Stimulated activated CD4-positive, alpha-beta T cell treated with anti-CD3 and anti-CD28 coated beads, TNF-alpha, amount 100 ng/mL, for 1 hour (primary cell): ENCODE results near the gene TMEM52.

ENCODE experiments used
- DNase-seq, 3 donors: peaks; one replicate each; pipeline ENCODE4 v3.0.0-alpha.2; 2020; ENCODE audit warnings: low read depth in 3 of 3, low spot score in 1 of 3

Gene TMEM52

DNA sequence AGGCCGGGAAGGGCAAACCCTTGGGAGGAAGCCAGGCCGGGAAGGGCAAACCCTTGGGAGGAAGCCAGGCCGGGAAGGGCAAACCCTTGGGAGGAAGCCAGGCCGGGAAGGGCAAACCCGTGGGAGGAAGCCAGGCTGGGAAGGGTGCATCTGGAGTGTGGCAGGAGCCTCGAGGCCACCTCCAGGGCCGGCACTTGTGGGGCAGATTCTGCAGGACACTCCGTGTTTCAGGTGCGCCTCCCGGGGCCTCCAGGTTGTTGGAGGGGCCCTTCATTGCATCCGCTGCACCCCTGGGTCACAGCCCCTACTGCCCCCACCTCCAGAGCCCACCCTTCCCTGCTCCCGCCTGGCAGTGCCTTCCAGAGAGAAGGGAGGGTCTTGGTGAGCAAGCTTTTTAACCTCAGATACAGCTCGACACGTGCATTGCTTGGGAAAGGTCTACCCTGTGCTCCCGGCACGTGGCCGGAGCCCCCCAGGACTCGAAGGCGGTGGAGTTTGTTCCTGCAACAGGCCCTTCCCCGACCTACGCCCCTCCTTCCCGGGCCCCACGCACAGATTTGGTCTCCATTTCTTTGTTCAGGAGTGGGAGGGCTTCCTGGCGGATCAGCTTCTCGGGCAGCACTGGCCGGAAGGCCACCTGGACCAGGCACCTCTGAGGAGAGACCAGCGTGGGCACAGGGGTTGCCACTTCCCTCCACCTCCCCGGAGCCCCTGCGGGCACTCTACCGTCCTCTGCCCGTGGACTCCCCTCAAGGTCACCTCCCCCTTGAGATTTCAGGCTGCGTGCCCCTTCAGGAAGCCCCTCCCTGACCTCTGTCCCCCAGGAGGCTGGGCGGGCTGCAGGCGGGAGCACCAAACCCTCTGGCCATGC is 9.4 kb upstream of the TMEM52 start:
- DNase-seq: no peak

DNA sequence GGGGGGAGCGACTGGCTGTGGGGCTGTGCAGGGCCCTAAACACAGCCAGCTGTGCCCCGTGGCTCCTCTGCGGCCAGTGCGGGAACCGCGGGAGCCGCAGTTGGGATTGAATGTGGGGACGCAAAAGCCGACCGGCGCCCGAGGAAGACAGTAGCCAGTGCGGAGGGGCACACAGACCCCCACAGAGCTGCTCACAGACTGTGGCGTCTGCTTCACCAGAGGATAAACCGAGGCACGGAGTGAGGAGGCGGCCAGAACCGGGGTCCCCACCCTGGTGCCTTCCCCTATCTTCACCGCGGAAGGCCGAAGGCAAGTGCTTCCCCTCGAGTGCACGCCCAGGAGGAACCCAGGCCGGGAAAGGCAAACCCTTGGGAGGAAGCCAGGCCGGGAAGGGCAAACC is 8.7 kb upstream of the TMEM52 start:
- DNase-seq: no peak

DNA sequence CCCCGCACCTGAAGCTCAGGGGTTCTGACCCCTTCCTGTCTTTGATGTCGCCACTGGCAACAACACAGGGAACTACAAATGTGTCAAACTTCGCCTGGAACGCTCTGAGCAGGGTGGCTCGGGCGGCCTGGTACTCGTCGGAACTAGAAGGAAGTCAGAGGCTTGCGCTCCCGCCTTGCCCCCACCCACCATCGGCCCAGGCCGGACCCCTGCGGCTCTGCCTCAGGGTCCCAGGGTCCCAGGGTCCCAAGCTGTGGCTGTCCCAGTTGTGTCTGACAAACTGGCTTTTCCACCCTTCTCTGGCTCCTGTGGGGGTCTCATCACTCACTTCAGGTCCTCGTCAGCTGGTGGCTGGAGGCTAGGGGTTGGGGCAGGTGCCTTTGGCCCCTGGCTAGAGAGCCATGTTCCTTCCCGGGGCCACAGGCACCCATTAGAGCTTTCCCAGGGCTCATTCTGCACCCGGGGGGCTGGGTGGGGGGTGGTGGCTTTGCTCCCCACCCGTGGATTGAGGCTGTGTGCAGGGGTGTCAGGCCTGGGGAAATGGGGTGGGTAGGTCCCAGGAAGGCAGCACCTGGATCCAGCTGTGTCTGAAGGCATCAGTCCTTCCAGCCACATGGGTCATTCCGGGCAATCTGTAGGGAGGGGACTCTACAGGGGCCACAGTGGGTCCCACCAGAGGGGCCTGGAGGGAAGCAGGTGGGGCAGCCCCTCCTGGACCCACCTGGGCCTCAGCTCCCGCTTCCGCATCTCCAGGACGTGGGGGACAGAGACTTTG is 8.0 kb upstream of the TMEM52 start:
- DNase-seq: no peak

DNA sequence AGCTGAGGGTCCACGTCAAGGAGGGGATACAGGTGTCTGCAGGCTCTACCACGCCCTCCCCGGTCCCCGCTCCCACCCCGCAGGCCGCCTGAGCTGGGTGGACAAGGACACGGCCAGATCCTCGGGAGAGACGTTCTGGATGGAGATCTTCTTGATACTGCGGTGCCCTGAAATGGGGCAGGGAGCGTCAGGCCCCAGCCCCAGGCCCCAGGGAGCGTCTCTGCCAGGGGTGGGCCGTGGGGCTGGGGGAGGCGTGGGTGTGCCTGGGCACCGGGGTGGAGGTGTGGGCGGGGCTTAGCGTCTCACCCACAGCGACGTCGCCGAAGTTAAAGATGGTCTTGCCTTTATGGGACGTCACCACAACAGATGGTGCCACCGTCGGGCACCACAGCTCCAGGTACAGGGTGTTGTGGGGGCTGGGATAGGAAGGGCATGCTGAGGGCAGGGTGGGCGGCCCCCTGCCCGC is 7.3 kb upstream of the TMEM52 start:
- DNase-seq: no peak

DNA sequence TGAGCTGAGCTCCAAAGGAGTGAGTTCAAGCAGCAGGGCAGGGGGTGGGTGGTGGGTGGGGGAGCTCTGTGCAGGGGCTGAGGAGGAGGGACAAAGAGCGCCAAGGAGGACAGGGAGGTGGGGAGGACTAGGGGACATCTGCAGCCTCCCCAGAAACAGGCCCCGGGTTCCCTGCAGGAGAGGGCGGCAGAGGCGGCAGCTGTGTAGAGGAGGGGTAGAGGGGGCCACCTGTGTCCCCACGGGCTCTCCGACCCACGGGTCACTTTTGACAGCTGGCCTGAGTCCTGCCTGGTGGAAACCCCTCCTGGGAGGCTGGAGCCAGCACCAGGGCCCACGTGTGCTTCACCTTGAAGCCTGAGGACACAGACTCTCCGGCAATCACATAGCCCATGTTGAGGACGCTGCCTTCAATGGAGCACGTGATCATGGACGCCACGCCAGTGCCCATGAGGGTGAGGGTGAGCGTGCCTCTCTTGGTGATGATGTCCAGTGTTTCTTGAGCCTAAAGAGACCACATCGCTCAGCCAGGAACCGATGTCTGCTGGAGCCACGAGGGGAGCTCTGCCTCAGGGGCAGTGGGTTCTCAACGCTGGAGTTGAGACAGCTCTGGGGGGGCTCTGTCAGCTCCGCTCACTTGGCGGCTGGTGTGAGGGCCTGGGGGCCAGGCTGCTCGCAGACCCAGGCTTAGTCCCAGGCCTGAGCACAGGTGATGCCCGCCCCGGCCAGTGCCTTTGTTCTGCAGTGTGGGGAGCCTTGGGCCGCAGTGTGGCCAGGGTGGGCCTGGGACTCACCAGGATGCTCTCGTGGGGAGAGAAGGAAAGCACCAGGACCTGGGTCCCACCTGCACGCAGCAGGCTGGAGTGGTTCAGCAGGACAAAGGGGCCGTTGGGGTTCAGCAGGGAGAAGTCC is 6.6 kb upstream of the TMEM52 start:
- DNase-seq: no peak

DNA sequence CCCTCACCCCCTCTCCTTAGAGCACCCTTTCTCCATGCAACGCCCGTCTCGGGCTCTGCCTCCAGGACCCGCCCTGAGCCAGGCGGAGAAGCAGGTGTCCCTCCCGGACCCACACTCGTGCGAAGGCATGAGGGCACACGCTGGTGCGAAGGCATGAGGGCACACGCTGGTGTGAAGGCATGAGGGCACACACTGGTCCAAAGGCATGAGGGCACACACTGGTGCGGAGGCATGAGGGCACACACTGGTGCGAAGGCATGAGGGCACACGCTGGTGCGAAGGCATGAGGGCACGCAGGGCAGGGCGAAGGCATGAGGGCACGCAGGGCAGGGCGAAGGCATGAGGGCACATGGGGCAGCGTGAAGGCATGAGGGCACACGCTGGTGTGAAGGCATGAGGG is 5.8 kb upstream of the TMEM52 start:
- no peak for DNase-seq

DNA sequence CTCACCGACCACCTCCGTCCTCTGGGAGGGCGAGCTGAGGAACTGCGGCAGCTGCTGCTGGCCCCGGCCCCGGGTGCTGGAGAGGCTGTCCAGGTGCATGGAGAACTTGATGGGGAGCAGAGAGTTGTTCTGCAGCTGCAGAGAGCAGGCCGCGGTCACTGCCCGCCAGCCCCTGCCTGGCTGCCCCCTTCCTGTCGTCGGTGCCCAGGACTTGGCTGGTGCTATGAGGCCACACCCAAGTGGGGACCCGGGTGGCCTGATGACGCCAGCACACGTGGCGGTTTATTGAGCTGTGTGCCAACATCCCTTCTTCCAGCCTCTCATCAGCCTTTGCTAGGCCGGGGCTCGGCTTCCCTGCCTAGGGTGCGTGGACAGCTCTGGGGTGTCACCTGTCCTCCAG is 5.3 kb upstream of the TMEM52 start:
- no peak for DNase-seq

DNA sequence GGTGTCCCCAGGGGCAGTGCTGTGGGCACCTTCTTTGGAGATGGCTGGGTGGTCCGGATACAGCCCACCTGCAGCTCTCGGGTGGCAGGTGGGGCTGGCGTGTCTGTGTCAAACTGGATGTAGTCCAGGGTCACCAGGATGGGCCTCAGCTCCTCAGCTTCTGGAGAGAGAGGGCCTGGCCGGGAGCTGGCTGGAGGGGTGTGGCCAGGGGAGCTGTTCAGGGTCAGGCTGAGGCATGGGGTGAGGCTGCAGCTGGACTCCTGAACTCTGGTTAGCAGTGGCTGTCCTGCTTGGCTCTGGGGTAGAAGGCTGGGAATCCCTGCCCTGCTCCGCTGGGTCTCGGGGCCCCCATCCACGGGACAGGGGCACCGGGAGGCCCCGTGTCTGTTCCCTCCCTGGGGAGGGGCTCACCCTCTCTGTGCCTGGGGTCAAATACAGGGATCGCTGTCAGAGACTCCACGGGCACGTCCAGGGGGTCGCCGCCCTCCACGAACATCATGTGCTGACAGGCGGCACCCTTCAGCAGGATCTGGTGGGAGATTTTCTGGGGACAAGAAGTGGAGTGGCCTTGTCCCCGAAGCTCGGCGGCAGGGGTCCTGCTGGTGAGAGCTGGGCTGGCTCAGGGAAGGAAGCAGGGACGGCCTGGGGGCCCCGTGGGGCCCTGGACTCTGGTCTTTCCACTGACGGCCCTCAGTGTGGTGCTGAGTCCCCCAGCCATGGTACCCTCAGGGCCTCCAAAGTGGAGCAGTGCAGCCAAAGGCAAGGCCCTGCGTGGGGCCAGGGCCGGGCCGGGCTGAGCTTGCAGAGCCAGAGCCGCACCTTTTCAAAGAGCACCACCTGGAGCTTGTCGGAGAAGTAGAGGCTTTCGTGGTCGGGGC is 4.1 kb upstream of the TMEM52 start:
- no peak for DNase-seq

DNA sequence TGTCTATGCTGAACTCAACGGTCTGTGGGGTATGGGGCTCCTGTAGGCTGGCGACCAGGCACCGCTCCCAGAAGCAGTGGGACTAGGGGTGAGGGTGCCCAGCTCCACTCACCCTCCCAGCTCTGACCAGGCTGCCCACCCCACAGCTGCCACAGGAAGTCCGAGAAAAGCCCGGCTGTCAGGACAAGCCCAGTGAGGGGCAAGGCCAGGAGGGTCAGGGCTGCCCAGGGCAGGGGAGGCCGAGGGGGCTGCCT is 3.5 kb upstream of the TMEM52 start:
- no peak for DNase-seq

DNA sequence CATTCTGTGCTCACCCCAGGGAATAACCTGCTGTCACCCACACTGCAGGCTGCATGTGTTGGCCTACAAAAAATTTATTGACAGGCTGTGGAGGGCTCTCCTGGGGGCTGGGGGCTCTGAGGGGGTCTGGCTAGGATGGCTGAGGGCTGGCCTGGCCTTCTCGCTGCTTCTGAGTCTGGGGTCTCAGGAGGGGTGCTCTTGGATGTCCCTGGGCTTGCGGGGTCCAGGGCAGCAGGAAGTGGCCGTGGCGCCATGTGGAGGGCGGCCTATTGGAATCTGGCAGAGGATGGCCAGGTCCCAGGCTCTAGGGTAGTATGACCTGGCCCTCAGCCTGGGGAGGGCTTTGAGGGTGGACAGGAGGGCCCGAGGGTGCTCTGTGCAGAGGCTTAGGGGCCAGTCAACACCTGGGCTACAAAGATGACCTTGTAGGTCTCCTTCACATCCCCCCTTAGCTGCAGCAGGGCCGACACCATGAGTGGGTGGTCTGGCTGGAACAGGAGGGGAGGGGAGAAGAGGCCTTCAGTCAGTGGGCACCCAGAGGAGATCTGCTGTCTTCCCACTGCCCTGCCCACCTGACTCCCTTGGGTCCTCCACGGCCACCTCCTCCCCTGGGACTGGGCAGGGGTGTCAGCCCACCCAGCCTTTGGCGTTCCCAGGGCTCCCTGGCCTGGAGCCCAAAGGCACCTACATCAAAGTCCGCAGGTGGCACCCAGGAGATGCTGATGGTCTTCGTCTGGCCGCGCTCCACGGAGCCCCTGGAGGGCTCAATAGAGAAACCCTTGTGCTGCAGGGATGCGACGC is 3.0 kb upstream of the TMEM52 start:
- no peak for DNase-seq

DNA sequence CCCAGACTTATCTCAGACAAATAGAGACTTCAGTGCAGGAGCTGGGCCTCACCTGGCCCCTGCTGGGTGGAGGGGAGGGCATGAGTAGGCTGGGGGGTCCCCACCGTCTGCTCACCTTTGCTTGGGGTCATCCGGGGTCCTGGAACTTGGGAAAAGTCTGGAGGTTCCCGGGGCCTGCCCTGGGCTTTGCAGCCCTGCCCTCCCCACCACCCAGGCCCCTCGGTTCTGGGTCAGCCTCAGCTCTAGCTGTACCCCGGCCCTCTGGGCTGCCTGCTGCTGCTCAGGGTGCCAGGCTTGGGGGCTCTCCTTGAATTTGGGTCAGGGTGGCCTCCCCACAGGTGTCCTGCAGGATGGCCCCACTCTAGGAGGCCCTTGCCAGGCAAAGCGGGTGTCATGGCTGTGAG is 2.4 kb upstream of the TMEM52 start:
- no peak for DNase-seq

DNA sequence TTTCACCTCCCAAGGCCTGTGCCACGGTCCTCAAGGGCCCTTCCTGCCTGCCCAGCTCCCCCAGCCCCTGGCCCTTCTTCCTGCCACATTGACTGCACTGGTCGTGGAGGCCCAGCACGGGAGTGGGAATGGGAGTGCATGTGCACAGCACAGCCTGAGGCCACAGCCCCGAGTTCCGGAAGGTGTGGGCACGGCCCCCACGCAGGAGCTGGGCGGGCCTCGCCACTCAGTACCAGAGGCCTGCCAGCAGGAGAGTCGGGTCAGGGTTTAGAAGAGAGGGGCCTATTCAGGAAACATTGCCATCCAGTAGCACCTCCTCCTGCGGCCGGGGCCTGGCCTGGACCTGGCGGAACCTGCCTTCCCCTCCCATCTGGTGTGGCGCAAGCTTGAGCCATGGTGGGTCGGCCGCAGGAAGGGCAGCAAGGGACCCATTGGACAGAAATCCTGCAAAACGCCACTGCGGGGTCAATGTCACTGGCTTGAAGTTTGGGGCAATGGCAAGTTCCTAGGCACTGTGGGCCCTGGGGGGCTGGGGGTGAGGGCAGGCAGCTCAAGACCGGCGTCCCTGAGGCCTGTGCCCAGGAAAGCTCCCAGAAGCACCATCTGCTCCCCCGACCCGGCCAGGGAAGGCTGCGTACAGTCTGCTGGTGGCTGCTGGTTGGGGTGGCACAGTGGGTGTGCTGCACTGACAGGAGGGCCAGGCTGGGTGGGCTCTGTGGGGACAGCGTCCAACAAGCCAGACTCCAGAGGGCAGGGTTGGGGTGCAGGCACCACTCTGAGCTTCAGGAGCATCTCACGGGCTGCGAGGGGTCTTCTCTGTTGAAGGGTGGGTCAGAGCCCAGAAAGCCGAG is 1.8 kb upstream of the TMEM52 start:
- no peak for DNase-seq

DNA sequence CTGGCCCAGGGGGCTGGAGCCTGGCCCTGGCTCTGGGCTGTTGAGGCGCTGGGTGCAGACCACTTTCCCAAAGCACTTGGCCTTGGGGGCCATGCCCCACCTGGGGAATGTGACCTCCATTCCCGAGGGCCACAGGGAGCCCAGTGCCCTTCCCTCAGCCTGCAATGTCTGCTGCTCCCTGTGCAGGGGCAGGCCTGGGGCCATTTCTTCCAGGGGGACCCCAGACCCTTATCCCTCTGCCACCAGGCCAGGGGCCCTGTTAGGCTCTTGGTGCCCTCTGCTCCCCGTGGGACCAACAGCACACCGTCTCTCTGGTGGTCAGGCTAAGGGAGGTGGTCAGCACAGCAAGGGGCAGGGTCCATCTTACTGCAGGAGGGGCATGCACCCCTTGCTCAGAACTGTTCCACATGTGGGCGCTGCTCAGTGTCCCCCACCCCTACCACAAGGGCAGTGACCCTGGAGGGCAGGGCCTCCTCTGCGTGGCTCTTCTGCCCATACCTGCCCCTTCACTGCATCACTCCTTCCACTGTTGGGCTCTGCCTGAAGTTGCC is 1.1 kb upstream of the TMEM52 start:
- no peak for DNase-seq

DNA sequence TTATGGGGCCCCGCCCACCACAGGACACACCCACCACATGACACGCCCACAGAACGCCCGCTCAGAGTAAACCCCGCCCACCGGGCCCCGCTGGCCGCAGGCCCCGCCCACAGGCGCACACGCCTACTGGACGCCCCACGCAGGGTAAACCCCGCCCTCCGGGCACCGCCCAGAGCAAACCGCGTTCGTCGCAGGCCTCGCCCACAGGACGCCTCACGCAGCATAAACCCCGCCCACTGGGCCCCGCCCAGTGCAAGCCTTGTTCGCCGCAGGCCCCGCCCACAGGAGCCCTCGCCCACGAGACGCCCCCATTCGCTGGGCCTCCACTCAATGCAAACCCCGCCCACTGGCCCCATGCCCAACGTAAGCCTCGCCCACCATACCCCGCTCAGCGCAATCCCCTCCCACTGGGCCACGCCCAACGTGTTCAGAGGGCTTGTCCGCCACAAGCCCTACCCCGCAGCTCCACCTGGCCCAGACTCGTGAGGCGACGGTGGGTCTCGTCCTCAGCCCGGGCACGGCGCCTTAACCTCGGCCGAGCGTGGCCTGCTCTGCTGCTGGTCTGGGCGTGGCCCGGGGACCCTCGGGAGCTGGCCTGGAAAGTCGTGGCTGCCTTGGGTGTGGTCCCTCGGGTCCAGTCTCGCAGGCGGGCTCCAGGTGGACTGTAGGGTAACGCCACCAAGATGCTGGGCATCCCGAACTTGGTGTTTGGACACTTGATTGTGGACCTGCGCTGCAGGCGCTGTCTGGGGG is 401 bp upstream of the TMEM52 start:
- peak; percentile 97 to 99 (median 99) for DNase-seq

DNA sequence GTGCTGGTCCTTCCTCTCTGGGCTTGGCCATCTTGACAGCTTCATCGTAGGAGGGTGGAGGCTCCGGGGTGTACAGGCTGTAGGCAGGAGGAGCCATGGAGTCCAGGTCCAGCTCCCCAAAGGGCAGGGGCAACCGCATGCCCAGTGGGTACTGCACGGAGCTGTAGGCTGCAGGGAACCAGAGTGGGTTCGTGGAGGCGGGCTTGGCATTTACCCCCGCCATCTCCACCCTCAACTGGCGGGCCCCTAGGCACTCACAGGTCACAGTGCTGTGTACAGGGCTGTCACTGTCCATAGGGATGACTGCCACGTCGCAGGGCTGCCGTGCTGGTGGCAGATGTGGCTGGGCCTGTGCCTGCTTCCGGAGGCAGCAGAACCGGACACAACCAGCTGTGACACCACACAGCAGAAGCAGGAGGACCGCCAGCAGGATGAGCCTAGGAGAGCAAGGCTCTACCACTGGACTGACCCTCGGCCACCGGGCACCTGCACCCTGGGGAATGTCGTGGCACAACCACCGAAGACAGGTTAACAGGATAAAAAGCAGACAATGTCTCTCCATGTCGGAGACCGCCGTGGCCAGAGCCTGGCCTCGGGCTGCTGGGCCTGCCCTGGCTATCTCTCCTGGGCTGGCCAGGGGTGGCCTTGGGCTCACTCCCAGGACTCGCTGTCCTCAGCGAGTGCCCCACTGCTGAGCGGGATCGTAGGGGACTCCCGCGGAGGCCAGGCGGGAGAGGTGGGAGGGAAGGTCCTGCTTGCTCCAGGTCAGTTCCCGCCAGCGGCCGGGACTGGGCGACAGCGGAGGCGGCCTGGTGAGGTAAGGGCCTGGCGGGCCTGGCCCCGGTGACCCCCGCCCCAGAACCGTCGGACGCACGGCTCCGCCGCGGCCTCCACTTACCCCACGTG is 831 bp downstream of the TMEM52 start:
- no peak for DNase-seq

DNA sequence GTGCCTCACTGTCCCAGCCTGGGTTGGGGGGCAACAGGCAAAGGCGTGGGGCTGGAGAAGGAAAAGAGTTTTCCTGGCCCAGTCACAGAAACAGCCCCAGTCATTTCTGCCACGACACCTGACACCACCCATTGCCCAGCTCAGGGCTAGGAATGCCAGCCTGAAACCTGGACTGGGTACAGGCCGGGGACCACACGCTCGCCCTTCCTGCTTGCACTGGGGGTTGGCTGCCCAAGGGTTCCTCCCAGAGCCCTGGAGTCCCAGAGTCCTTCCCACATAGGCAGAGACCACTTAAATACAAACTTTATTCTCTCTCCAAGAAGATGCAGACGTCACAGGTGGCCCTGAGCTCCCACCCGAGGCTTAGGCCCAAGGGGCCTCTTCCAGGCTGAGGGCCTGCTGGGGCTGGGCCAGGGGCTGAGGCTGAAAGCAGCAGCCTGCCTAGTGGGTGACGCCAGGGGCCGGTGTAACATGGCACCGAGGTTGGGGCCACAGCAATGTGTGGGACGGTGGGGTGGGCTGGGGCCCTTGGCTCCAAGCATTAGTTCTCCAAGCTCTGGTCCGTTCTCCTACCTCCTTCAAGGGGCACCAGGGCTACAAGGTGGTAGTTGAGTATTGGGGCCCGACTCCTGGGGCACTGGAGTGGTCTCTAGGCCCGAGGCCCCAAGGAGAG is 1.6 kb downstream of the TMEM52 start:
- DNase-seq: no peak
